Mesenchymal stem cell (in vitro differentiated cells and primary cell): ENCODE data around the gene LPP.
A peak's percentile ranks its signal among the peaks of the same experiment; 100 is the strongest.

ENCODE experiments used
- DNase-seq: peaks from one replicate; pipeline ENCODE4 v3.0.0-alpha.2; 2013
- H2AFZ ChIP-seq: one replicate; pipeline ENCODE4 v1.6.1; 2013; ENCODE audit warnings: low read depth, mild to moderate bottlenecking, control low read depth, inconsistent platforms, low read length, moderate library complexity
- H2AK5ac ChIP-seq: 2 replicates; pipeline ENCODE4 v1.6.1; 2013; ENCODE audit warnings: low read length, moderate library complexity, mild to moderate bottlenecking, inconsistent platforms; ENCODE audit not compliant: severe bottlenecking
- H2BK120ac ChIP-seq: one replicate; pipeline ENCODE4 v1.6.1; 2013; ENCODE audit warnings: low read depth, mild to moderate bottlenecking, inconsistent platforms, low read length, moderate library complexity
- H2BK12ac ChIP-seq, 2 experiments: one replicate each; pipeline ENCODE4 v1.6.1; 2013; ENCODE audit warnings: inconsistent platforms in 2 of 2, low read length in 2 of 2, mild to moderate bottlenecking in 2 of 2, moderate library complexity in 2 of 2, control low read depth in 1 of 2
- H2BK15ac ChIP-seq: one replicate; pipeline ENCODE4 v1.6.1; 2013; ENCODE audit warnings: mild to moderate bottlenecking, low read depth, inconsistent platforms; ENCODE audit not compliant: poor library complexity, severe bottlenecking
- H2BK5ac ChIP-seq: 2 replicates; pipeline ENCODE4 v1.6.1; 2013; ENCODE audit warnings: low read depth, mild to moderate bottlenecking, low read length, control low read depth, inconsistent platforms; ENCODE audit not compliant: poor library complexity, severe bottlenecking
- H3K14ac ChIP-seq, 2 experiments: one replicate each; pipeline ENCODE4 v1.6.1; 2013; ENCODE audit warnings: inconsistent platforms in 2 of 2, low read length in 2 of 2, control low read depth in 1 of 2, mild to moderate bottlenecking in 1 of 2, moderate library complexity in 1 of 2
- H3K18ac ChIP-seq, 2 experiments: one replicate each; pipeline ENCODE4 v1.6.1; 2013; ENCODE audit warnings: inconsistent platforms in 2 of 2, low read length in 2 of 2, control low read depth in 1 of 2, low read depth in 1 of 2, mild to moderate bottlenecking in 1 of 2
- H3K23ac ChIP-seq, 2 experiments: one replicate each; pipeline ENCODE4 v1.6.1; 2013; ENCODE audit warnings: inconsistent platforms in 2 of 2, low read length in 2 of 2, mild to moderate bottlenecking in 2 of 2, moderate library complexity in 2 of 2, control low read depth in 1 of 2
- H3K27ac ChIP-seq: 2 replicates; pipeline ENCODE4 v1.5.1; 2013; ENCODE audit warnings: mild to moderate bottlenecking, moderate library complexity, low read length, control low read depth, inconsistent platforms; ENCODE audit not compliant: poor library complexity, severe bottlenecking
- H3K27me3 ChIP-seq, 2 experiments: 2 replicates each; pipeline versions ENCODE4 v1.6.1 to v1.7.0; 2013; ENCODE audit warnings: low read length in 2 of 2, mild to moderate bottlenecking in 2 of 2, moderate library complexity in 2 of 2, control low read depth in 1 of 2, inconsistent platforms in 1 of 2; ENCODE audit not compliant: control insufficient read depth in 1 of 2, insufficient read depth in 1 of 2
- H3K36me3 ChIP-seq, 2 experiments: 2 replicates each; pipeline versions ENCODE4 v1.6.1 to v1.7.0; 2013; ENCODE audit warnings: low read length in 2 of 2, control low read depth in 1 of 2, inconsistent platforms in 1 of 2, low read depth in 1 of 2, mild to moderate bottlenecking in 1 of 2; ENCODE audit not compliant: insufficient read depth in 2 of 2, control insufficient read depth in 1 of 2
- H3K4ac ChIP-seq, 2 experiments: one replicate each; pipeline ENCODE4 v1.6.1; 2013; ENCODE audit warnings: inconsistent platforms in 2 of 2, low read length in 2 of 2, mild to moderate bottlenecking in 2 of 2, moderate library complexity in 2 of 2, control low read depth in 1 of 2, low read depth in 1 of 2
- H3K4me1 ChIP-seq: 2 replicates; pipeline ENCODE4 v1.6.1; 2013; ENCODE audit warnings: low read depth, low read length, control low read depth; ENCODE audit not compliant: control insufficient read depth, insufficient read depth
- H3K4me2 ChIP-seq: 2 replicates; pipeline ENCODE4 v1.6.1; 2013; ENCODE audit warnings: low read length, mild to moderate bottlenecking, inconsistent platforms; ENCODE audit not compliant: poor library complexity, severe bottlenecking
- H3K4me3 ChIP-seq, 2 experiments: 2 replicates each; pipeline versions ENCODE4 v1.5.1 to v1.7.0; 2013; ENCODE audit warnings: low read length in 2 of 2, mild to moderate bottlenecking in 2 of 2, control low read depth in 1 of 2, low read depth in 1 of 2; ENCODE audit not compliant: insufficient read depth in 1 of 2
- H3K79me1 ChIP-seq: replicated peaks from 2 replicates; pipeline ENCODE4 v1.6.1; 2013; ENCODE audit warnings: mild to moderate bottlenecking, control low read depth, low read length, inconsistent platforms; ENCODE audit not compliant: poor library complexity, severe bottlenecking
- H3K9ac ChIP-seq: 2 replicates; pipeline ENCODE4 v1.7.0; 2013; ENCODE audit warnings: mild to moderate bottlenecking, low read length, moderate library complexity
- H3K9me3 ChIP-seq: 2 replicates; pipeline ENCODE4 v1.7.0; 2013; ENCODE audit warnings: mild to moderate bottlenecking, low read length; ENCODE audit not compliant: control insufficient read depth
- H4K8ac ChIP-seq: one replicate; pipeline ENCODE4 v1.6.1; 2013; ENCODE audit warnings: inconsistent platforms, mild to moderate bottlenecking, low read length, moderate library complexity
- H4K91ac ChIP-seq: one replicate; pipeline ENCODE4 v1.6.1; 2013; ENCODE audit warnings: mild to moderate bottlenecking, low read length, inconsistent platforms
- WGBS: methylation state at CpG from one replicate; pipeline ENCODE4 v1.1.7; 2013; ENCODE audit warnings: mixed read lengths; 5-methylcytosine and 5-hydroxymethylcytosine counted together

The LPP gene

GRCh38 chr3:188432802-188433520, 279.0 kb downstream of the LPP start:
- Histone ChIP-seq H3K4me3 (no peak overlapping the region), H3K14ac (no peak overlapping the region), H2BK15ac (no peak overlapping the region), H3K9me3 (no peaks in the 10 kb centered on the region), H4K8ac (no peak overlapping the region), H3K79me1 (peaks cover 15% of the 10 kb centered on the region), H2BK5ac (no peak overlapping the region), H3K4me1 (no peaks in the 10 kb centered on the region), H3K18ac (no peak overlapping the region), H2BK12ac (no peak overlapping the region), H3K4me2 (no peak overlapping the region), H3K27me3 (no peaks in the 10 kb centered on the region), H2BK120ac (no peak overlapping the region), H3K9ac (peak overlapping the region; percentile 76), H3K4ac (no peak overlapping the region), H3K27ac (no peak overlapping the region), H2AK5ac (no peak overlapping the region), H3K36me3 (no peaks in the 10 kb centered on the region), H4K91ac (no peak overlapping the region), H3K23ac (no peak overlapping the region), H2AFZ (no peak overlapping the region)
- peak; percentile 66 for DNase-seq
- 53% methylated on average over 3 of the region's 6 CpGs for WGBS

- H3K27me3 ChIP-seq, result no peaks in the 10 kb centered on the region
- peaks cover 15% of the 10 kb centered on the region for H3K79me1 ChIP-seq
- H3K36me3 ChIP-seq, result no peaks in the 10 kb centered on the region
- H2BK5ac ChIP-seq, result no peak overlapping the region
- no peaks in the 10 kb centered on the region for H3K4me1 ChIP-seq
- no peak for DNase-seq
- H3K4ac ChIP-seq, result no peak overlapping the region
- no peak overlapping the region for H2AFZ ChIP-seq
- H2AK5ac ChIP-seq, result no peak overlapping the region
- H2BK12ac ChIP-seq, result no peak overlapping the region
- no peaks in the 10 kb centered on the region for H3K9me3 ChIP-seq
- no peak overlapping the region for H3K14ac ChIP-seq
- H3K23ac ChIP-seq, result no peak overlapping the region
- H2BK15ac ChIP-seq, result no peak overlapping the region
- no peak overlapping the region for H3K18ac ChIP-seq
- H2BK120ac ChIP-seq, result no peak overlapping the region
- H3K9ac ChIP-seq, result peak overlapping the region; percentile 76
- no peak overlapping the region for H3K27ac ChIP-seq
- 91% methylated on average over 5 of the region's 5 CpGs for WGBS
- H3K4me2 ChIP-seq, result no peak overlapping the region
- no peak overlapping the region for H4K91ac ChIP-seq
- H3K4me3 ChIP-seq, result no peak overlapping the region
- no peak overlapping the region for H4K8ac ChIP-seq
These were observed 279.7 kb downstream of the LPP start for GRCh38 chr3:188433521-188434150.

GRCh38 chr3:188434594-188434993, 280.6 kb downstream of the LPP start:
- H4K91ac ChIP-seq, result no peak overlapping the region
- no peak overlapping the region for H2BK12ac ChIP-seq
- no peak overlapping the region for H3K4ac ChIP-seq
- H2AFZ ChIP-seq, result no peak overlapping the region
- H2BK15ac ChIP-seq, result no peak overlapping the region
- H3K14ac ChIP-seq, result no peak overlapping the region
- no peaks in the 10 kb centered on the region for H3K27me3 ChIP-seq
- H3K4me2 ChIP-seq, result no peak overlapping the region
- no peaks in the 10 kb centered on the region for H3K9me3 ChIP-seq
- peaks cover 15% of the 10 kb centered on the region for H3K79me1 ChIP-seq
- no peak overlapping the region for H3K18ac ChIP-seq
- peak overlapping the region; percentile 83 for H2AK5ac ChIP-seq
- H3K9ac ChIP-seq, result no peak overlapping the region
- no peak overlapping the region for H2BK120ac ChIP-seq
- H3K36me3 ChIP-seq, result no peaks in the 10 kb centered on the region
- H3K4me1 ChIP-seq, result no peaks in the 10 kb centered on the region
- H3K23ac ChIP-seq, result no peak overlapping the region
- H3K27ac ChIP-seq, result peak overlapping the region; percentile 34
- no peak overlapping the region for H4K8ac ChIP-seq
- no peak overlapping the region for H2BK5ac ChIP-seq
- DNase-seq, result no peak
- 53% methylated on average over 3 of the region's 3 CpGs for WGBS
- H3K4me3 ChIP-seq, result no peak overlapping the region

GRCh38 chr3:188435266-188435665, 281.3 kb downstream of the LPP start:
- Histone ChIP-seq H2AK5ac (no peak overlapping the region), H3K79me1 (peaks cover 15% of the 10 kb centered on the region), H3K9me3 (no peaks in the 10 kb centered on the region), H2BK120ac (no peak overlapping the region), H2BK15ac (no peak overlapping the region), H3K27me3 (no peaks in the 10 kb centered on the region), H3K4me3 (no peak overlapping the region), H2BK12ac (no peak overlapping the region), H3K23ac (no peak overlapping the region), H2BK5ac (no peak overlapping the region), H3K4me2 (no peak overlapping the region), H3K4ac (no peak overlapping the region), H3K14ac (no peak overlapping the region), H3K4me1 (no peaks in the 10 kb centered on the region), H3K27ac (no peak overlapping the region), H3K36me3 (no peaks in the 10 kb centered on the region), H2AFZ (no peak overlapping the region), H3K18ac (no peak overlapping the region), H4K8ac (no peak overlapping the region), H3K9ac (no peak overlapping the region), H4K91ac (no peak overlapping the region)
- DNase-seq, result no peak
- WGBS, result no CpG with 5 or more reads among the region's 1 CpG
